SK-N-DZ (cell line): ENCODE data around the gene THAP4.
"Not testable (repeated sequence)": the region's sequence is repeated elsewhere in the genome, so short reads cannot be mapped to it uniquely, and the experiment has no call there.

Experiments
- DNase-seq: peaks from one replicate; pipeline ENCODE4 v3.0.0-alpha.2; 2015; ENCODE audit warnings: low spot score

Gene THAP4

GRCh38 chr2:241612156-241613016 lies 24.6 kb downstream of the THAP4 start:
- DNase-seq = no peak

- no peak for DNase-seq
These were observed 25.9 kb downstream of the THAP4 start for GRCh38 chr2:241611062-241611461.

DNA sequence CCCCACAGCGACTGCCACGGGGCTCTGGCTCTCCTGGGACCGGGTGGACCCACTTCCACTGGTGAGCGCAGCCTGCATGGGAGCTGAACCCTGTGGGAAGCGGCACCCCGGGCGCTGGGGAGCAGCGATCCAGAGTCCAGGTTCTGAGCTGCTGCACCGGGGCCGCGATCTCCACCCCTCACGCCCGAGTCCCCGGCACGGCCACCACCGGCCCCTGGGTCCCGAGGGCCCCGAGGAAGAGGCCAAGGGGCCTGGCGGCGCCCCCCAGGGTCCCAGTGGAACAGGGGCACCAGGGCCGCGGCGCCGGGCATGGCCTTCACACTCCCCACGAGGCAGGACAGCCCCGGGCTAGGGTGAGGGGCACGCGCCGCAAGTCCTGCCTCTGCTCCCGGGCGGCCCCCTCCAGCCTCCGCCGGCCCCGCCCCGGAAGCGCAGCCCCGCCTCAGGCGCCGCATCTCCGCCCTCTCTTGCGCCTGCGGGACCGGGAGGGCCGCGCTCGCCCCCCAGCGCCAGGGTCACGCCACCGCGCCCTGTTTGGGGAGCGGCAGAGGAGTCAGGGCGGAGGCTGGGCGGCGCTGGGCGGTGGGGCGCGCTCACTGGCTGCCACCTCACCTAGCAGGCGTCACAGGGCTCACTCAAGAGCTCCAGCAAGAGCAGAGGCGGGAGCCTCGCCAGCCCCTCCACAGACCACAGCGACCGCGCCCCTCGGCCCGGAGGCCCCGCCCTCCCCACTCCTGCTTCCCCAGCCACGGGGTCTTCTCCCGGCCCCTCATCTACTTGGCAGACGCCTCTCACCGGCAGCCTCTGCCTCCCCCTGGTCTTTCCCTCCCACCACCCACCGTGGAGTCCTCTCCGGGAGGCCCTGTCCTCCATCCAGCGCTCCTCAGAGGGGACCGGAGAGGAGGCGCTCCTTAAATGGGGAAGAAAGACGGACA lies 26.8 kb downstream of the THAP4 start:
- DNase-seq = no peak

- no peak for DNase-seq
These were observed 28.1 kb downstream of the THAP4 start for GRCh38 chr2:241608881-241609280.

DNA sequence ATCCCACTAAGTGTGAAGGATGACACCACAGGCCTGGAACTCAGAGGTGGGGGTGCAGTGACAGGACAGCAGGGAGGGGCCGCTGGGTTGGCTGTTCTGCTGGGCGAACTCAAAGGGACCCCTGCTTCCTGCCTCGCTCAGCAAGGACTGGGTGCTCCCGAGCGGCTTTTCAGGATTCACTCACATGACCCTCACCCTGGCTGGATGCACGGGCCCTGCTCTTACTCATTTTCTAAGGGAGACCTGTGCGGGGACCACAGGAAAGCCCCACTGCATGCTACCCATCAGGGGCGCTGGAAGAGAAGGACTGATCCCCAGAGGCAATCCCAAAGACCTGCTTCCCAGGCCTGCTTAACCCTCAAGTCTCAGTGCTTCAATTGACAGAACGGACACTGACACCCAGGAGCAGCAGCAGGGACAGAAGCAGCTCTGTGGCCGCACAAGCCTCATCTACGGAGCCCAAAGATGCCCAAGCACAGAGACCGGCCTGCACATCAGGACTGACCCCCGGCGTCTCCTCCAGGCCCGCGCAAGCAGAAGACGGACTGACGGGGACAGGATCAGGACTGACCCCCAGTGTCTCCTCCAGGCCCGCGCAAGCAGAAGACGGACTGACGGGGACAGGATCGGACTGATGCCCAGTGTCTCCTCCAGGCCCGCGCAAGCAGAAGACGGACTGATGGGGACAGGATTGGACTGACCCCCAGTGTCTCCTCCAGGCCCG lies 29.6 kb downstream of the THAP4 start:
- DNase-seq = no peak

DNA sequence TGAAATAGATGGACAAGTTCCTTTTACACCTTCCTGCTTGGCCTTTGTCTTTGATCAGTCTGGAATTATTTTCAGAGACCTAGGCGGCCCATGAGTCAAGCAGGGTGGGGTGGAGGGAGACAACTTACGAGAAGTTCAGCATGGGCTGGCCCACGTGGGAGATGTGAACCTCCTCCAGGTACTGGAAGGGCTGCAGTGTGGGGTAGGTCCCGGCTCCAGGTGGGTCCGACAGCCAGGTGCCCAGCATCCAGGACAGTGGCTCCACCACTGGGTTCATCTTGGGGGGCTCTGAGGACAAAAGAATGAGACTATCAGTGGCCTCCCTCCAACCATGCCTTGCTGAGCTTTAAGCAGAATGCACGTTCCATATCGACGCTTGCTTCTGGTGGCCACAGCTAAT lies 30.8 kb downstream of the THAP4 start:
- DNase-seq = no peak

- no peak for DNase-seq
These were observed 33.3 kb downstream of the THAP4 start for GRCh38 chr2:241603686-241604085.

- no peak for DNase-seq
These were observed 34.2 kb downstream of the THAP4 start for GRCh38 chr2:241602720-241603119.

DNA sequence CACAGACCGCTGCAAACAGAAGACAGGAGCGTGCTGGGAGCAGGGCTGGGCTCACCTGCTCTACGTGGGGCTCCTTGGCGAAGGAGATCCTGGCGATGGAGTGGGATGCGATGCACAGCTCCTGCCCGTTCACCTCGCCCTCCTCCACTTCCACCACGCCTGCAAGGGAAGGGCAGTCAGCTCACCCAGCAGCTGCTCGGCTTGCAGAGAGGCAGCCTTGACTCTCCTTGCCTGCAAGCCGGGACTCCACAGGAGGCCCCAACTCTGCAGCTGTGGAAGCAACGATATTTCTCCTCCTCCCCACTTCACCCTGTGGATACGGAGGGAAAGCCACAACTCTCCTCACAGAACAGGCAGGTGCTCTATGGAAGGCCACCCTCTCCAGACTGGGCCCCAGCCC lies 35.1 kb downstream of the THAP4 start:
- DNase-seq = no peak

DNA sequence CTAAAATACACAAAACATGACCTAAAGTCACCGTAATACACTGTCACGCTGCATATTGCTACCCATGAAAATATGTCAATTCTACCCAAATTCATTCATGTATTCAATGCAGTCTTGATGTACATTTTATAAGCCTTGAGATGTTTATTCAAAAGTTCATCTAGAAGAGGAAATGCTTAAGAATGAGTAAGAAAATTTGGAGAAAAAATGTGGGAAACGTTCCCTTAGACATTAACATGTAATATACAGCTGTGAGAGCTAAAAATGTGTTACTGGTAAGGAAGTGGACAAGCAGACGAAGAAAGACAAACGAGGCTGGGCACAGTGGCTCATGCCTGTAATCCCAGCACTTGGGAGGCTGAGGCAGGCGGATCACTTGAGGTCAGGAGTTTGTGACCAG lies 37.3 kb downstream of the THAP4 start:
- DNase-seq = no peak

DNA sequence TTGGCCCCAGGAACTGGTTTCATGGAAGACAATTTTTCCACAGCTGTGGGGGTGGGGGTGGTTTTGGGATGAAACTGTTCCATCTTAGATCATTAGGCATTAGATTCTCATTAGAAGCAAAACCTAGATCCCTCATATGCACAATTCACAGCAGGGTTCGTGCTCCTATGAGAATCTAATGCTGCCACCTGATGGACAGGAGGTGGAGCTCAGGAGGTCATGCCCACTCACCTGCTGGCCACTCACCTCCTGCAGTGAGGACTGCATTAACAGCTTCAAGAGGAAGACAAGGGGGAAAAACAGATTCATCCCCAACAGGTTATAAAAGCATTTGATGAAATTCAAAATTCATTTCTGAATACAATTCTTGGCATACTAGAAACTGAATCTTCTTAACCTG lies 38.5 kb downstream of the THAP4 start:
- DNase-seq = peak; percentile 23

GRCh38 chr2:241598061-241598460 lies 38.9 kb downstream of the THAP4 start:
- no peak for DNase-seq

GRCh38 chr2:241597561-241597960 lies 39.4 kb downstream of the THAP4 start:
- DNase-seq = no peak

DNA sequence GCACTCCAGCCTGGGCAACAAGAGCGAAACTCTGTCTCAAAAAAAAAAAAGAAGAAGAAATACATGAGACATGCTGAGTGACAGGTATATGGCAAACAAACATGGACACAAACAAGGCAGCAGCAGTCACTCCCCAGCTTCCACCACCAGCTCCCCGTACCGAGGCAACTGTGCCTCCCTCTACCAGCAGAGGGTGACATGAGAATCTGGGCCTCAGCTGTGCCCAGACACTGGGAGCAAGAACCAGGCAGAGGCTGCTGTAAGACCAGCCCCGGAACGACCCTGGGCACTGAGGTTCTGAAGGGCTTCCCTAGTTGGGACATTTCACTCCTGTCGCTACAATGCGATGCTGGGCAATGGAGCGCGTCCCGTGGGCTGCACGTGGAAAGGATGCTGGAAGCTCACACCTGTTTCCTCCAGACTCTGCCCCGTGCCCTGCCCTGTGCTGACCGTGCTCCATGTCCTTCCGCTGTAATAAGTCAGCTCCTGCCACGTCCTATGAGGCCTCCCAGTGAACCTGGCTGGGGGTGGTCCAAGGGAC lies 41.3 kb downstream of the THAP4 start:
- DNase-seq = no peak

- no peak for DNase-seq
These were observed 43.7 kb downstream of the THAP4 start for GRCh38 chr2:241593271-241593670.

DNA sequence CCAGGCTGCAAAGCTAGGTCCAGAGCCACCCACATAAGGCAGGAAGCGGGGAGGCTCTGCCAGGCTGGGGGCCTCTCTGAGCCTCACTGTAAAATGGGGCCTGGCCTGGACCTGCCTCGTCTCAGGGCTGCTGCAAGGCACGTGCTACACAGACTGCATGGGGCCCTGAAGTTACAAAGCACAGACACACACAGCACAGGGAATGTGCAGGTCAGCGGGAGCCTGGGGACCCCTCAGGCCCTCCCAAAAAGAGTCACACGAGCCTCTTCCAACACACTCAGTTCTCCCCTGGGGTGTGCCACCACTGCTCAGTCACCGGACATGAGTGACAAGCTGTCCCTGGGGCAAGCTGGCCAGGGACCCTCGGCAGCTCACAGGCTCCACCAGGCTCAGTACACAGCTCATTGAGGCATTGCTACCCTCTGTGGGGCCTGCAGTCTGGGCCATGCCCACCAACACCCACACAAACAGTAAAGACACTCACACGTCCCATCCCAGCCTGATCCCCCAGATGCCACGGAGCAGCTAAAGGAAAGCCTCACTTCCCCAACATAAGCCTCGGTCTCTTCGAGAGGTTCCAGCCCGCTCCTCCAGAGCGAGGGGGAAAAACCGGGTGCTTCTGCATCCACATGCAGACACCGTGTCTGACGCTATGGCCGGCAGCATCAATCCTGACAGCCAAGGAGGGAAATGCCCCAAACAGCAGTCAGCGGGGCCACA lies 44.7 kb downstream of the THAP4 start:
- DNase-seq = no peak

GRCh38 chr2:241590496-241591455 lies 46.2 kb downstream of the THAP4 start:
- not testable (repeated sequence) for DNase-seq

GRCh38 chr2:241589863-241590262 lies 47.1 kb downstream of the THAP4 start:
- DNase-seq = not testable (repeated sequence)

- DNase-seq = no peak
These were observed 50.2 kb downstream of the THAP4 start for GRCh38 chr2:241586564-241587264.
